Measurements from ENCODE around the gene GALNT4. TPM values are rescaled to one million over a fixed set of nuclear protein-coding genes. Genes with fewer than 3 reads are reported as not detected.
A peak's percentile ranks its signal among the peaks of the same experiment; 100 is the strongest.

GALNT4 gene
- total RNA-seq, 1 donor from 2014 or later = 2.8 TPM

GRCh38 chr12:89537389-89537788 lies 12.8 kb upstream of the GALNT4 start:
- no peak for TF ChIP-seq EZH2phosphoT487 (IDR thresholded peaks at IDR 0.05)
- no peak for TF ChIP-seq CTCF (IDR thresholded peaks at IDR 0.05)
- TF ChIP-seq EZH2 (IDR thresholded peaks at IDR 0.05) = no peak
- Histone ChIP-seq H4K20me1 (ENCODE audit: low read depth) (peaks cover 3% of the 10 kb centered on the region), H3K79me2 (ENCODE audit: low read depth) (no peaks in the 10 kb centered on the region), H3K4me3 (no peak overlapping the region), H2AFZ (replicated peaks) (no peak overlapping the region), H3K9me3 (ENCODE audit: low read depth) (no peaks in the 10 kb centered on the region), H3K27me3 (no peaks in the 10 kb centered on the region), H3K27ac (no peak overlapping the region), H3F3A (ENCODE audit: low read depth) (peaks cover 7% of the 10 kb centered on the region), H3K9ac (no peak overlapping the region), H3K36me3 (no peaks in the 10 kb centered on the region), H3K4me2 (no peak overlapping the region), H3K4me1 (peaks cover 10% of the 10 kb centered on the region)
- Mint-ChIP-seq H3K36me3 (no peaks in the 10 kb centered on the region), H3K4me1 (peaks cover 21% of the 10 kb centered on the region), H3K27ac (no peak overlapping the region), H3K27me3 (ENCODE audit: insufficient read depth, low read depth) (peaks cover 6% of the 10 kb centered on the region), H3K9me3 (no peaks in the 10 kb centered on the region), H3K4me3 (no peak overlapping the region)
- DNase-seq (ENCODE audit: low spot score) = no peak

DNA sequence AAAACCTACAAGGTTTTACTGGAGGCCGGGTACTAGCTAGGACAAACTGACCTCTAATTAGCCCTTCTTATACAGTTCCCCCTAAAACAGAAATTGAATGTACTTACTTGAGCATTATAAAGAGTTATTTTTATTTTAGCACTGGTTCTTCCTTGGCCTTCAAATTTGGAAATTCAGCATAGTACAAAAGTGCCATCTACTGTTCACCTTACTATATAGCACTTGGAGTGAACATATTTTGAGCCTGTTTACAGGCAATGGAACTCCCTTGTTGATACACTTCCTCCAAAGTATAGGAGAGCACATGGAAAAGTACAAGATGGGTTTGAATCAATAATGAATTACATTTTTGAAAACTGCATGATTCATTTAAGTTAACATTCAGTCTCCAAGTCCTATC lies 5.1 kb upstream of the GALNT4 start:
- DNase-seq (ENCODE audit: low spot score) = peak; percentile 27

DNA sequence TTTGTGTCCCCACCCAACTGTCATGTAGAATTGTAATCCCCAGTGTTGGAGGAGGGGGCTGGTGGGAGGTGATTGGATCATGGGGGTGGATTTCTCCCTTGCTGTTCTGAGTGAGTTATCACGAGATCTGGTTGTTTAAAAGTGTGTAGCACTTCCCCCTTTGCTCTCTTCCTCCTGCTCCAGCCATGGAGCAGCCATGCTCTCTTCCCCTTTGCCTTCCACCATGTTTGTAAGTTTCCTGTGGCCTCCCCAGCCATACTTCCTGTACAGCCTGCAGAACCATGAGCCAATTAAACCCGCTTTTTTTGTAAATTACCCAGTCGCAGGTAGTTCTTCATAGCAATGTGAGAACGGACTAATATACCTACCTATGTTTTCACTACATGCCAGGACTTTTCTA lies 3.8 kb upstream of the GALNT4 start:
- Histone ChIP-seq H3K4me2 (no peak overlapping the region), H3K9me3 (ENCODE audit: low read depth) (no peaks in the 10 kb centered on the region), H4K20me1 (ENCODE audit: low read depth) (peaks cover 3% of the 10 kb centered on the region), H2AFZ (replicated peaks) (no peak overlapping the region), H3K36me3 (no peaks in the 10 kb centered on the region), H3K79me2 (ENCODE audit: low read depth) (peaks cover 5% of the 10 kb centered on the region), H3K4me3 (no peak overlapping the region), H3K9ac (no peak overlapping the region), H3K27me3 (no peaks in the 10 kb centered on the region), H3F3A (ENCODE audit: low read depth) (peaks cover 12% of the 10 kb centered on the region), H3K27ac (no peak overlapping the region), H3K4me1 (no peaks in the 10 kb centered on the region)
- Mint-ChIP-seq H3K27ac (no peak overlapping the region), H3K4me3 (no peak overlapping the region), H3K36me3 (peaks cover 5% of the 10 kb centered on the region), H3K4me1 (peaks cover 14% of the 10 kb centered on the region), H3K9me3 (no peaks in the 10 kb centered on the region), H3K27me3 (ENCODE audit: insufficient read depth, low read depth) (peaks cover 2% of the 10 kb centered on the region)
- no peak for DNase-seq (ENCODE audit: low spot score)
- TF ChIP-seq CTCF (IDR thresholded peaks at IDR 0.05) = no peak
- TF ChIP-seq EZH2phosphoT487 (IDR thresholded peaks at IDR 0.05) = no peak
- TF ChIP-seq EZH2 (IDR thresholded peaks at IDR 0.05) = no peak

More for the DNA sequence above, 5.1 kb upstream of the GALNT4 start:
- no peaks in the 10 kb centered on the region for H3K27me3 ChIP-seq
- Mint-ChIP-seq H3K4me3 (no peak overlapping the region), H3K27me3 (ENCODE audit: insufficient read depth, low read depth) (peaks cover 2% of the 10 kb centered on the region), H3K36me3 (no peaks in the 10 kb centered on the region), H3K9me3 (no peaks in the 10 kb centered on the region), H3K4me1 (peaks cover 6% of the 10 kb centered on the region), H3K27ac (no peak overlapping the region)
- TF ChIP-seq EZH2 (IDR thresholded peaks at IDR 0.05) (no peak), EZH2phosphoT487 (IDR thresholded peaks at IDR 0.05) (no peak), CTCF (IDR thresholded peaks at IDR 0.05) (peak; percentile 69)
- H3K9ac ChIP-seq = no peak overlapping the region
- no peaks in the 10 kb centered on the region for H3K79me2 ChIP-seq (ENCODE audit: low read depth)
- H3K9me3 ChIP-seq (ENCODE audit: low read depth) = no peaks in the 10 kb centered on the region
- no peak overlapping the region for H3K27ac ChIP-seq
- no peaks in the 10 kb centered on the region for H3K4me1 ChIP-seq
- H3F3A ChIP-seq (ENCODE audit: low read depth) = peaks cover 12% of the 10 kb centered on the region
- no peak overlapping the region for H3K4me2 ChIP-seq
- H3K36me3 ChIP-seq = no peaks in the 10 kb centered on the region
- no peak overlapping the region for H2AFZ ChIP-seq (replicated peaks)
- H3K4me3 ChIP-seq = no peak overlapping the region
- H4K20me1 ChIP-seq (ENCODE audit: low read depth) = peaks cover 3% of the 10 kb centered on the region
